Stimulated activated CD4-positive, alpha-beta T cell treated with anti-CD3 and anti-CD28 coated beads, Interleukin-1b, Interleukin-23, amount 100 ng/mL, for 24 hours (primary cell): ENCODE measurements around the gene AK1.

Experiments used
- DNase-seq, 4 experiments: peaks; one replicate each; pipeline ENCODE4 v3.0.0-alpha.2; 2020; ENCODE audit warnings: low read depth in 4 of 4, low spot score in 1 of 4

AK1 gene, protein sequence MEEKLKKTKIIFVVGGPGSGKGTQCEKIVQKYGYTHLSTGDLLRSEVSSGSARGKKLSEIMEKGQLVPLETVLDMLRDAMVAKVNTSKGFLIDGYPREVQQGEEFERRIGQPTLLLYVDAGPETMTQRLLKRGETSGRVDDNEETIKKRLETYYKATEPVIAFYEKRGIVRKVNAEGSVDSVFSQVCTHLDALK

DNA sequence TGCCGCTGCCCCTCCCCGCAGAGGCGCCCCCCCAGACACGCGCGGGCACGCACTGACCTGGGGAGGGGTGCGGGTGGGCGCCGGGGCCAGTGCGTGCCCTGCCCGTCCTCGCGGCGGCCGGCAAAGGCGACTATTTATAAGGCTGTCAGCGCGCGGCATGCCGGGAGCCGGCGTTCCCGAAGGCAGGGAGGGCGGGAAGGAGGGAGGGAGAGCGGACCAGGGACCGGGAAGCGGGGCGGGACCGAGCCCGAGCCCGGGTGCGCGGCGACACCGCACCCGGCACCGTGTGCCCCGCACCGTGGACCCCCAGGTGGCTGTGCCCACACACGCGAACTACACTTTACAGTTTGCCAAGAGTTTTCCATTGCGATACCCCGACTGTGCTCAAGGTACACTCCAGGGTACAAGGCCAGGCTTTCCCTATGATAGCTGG, at the start of gene AK1:
AK1 (minus strand) TSS at position 110 of the 433 bp plus-strand sequence. CDS start 3,058 bp downstream, outside the sequence.
- DNase-seq: no peak

DNA sequence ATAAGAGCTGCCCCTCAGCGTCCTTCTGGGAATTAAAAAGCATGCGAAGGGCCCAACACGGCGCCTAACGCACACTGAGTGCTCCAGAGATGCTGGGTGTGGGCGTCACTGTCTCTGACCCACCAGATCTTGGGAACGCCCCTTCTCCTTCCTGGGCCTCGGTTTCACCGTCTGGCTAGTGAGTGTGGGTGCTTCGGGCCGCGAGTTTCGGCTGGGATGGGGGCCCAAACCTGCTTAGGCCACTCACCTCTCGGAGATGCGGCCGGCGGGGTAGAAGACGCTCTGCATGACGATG, 49.4 kb upstream of the AK1 start:
- no peak for DNase-seq

DNA sequence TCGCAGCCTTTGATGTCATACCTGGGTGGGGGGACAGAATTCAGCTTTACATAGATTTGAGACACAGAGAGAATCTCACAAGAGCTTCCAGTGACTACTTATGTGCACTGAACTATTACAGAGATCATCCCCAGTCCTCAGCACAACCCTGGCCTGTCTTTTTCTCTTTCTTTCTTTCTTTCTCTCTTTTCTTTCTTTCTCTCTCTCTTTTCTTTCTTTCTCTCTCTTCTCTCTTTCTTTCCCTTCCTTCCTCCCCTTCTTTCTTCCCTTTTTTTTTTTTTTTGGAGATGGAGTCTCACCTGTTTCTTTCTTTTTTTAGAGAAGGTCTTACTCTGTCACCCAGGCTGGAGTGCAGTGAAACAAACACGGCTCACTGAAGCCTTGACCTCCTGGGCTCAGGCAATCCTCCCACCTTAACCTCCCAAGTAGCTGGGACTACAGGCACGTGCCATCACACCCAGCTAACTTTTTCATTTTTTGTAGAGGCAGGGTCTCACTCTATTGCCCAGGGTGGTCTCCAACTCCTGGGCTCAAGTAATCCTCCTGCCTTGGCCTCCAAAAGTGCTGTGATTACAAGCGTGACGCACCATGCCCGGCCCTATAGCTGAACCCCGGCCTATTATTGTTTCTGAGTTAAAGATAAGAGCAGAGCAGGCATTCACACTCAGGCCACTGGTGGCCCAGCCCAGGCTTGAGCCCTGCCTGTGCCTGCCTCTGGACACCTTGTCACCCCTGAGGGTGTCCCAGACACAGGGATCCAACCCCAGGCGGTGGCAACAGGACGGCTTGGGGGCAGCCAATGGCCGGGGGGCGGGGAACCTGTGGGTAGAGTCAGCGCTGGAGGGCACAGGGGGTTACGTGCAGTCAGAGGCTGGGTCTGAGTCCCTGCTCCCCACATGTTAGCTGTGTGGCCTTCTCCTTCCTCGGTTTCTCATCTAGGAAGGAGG, 48.8 kb upstream of the AK1 start:
- DNase-seq: no peak

DNA sequence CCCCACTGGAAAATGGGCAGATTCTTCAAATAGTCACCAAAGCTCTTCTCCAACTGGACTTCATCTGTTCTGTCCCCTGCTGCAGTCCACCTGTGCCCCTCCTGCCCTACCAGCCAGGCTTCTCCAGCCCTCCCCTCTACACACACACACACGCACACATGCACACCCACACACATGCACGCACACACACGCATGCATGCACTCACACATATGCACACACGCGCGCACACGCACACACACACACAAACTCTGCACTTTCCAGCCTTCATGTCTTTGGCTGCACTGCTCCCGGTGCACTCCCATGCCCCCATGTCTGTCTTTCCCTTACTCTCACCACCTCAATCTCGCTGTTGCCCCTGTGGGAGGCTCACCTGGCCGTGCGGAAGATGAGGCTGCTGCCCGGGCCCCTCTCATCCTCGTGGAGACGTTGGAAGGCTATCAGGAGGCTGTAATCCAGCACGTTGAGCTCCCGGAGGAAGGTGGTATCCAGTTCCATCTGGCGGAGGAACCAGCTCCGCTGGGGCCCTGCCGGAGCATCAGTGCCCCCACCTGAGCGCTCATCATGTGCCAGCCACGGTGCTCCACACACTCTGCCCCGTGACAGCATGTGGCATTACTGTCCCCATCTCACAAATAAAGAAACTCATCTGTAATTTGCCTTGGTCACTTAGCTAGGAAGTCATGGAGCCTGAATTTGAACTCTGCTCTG, 47.4 kb upstream of the AK1 start:
- no peak for DNase-seq

DNA sequence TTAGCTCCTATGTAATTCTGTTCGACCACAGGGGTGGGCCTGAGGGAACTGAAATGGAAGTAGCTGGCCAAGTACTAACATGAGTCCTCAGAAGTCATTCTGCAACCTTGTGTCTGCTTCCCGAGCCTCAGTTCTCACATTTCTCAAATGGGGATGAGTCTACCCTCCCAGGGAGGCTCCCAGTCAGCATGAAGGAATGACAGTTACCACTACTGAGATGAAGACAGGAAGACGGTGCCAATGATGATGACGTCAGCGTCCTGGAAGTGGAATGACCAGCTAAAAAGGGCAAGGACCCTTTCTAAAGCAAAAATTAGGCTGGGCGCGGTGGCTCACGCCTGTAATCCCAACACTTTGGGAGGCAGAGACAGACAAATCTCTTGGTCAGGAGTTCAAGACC, 46.3 kb upstream of the AK1 start:
- no peak for DNase-seq

DNA sequence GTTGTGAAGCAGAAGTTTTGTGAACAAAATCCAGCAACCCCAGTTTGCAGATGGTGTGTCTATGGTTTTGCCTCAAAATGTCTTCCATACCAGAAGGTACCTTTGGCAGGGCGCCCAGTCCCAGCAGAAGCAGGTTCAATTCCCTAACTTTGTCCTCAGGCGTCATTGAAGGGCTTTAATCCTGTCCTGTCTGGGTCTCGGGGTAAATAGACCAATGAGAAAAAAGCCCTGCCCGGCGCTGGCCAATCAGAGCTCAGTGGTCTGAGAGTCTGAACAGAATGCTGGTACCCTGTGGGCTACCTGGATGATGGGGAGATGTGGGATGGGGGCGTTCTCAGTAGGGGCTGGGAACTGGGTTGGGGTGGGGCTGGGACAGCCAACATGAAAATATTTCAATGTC, 45.6 kb upstream of the AK1 start:
- DNase-seq: no peak

DNA sequence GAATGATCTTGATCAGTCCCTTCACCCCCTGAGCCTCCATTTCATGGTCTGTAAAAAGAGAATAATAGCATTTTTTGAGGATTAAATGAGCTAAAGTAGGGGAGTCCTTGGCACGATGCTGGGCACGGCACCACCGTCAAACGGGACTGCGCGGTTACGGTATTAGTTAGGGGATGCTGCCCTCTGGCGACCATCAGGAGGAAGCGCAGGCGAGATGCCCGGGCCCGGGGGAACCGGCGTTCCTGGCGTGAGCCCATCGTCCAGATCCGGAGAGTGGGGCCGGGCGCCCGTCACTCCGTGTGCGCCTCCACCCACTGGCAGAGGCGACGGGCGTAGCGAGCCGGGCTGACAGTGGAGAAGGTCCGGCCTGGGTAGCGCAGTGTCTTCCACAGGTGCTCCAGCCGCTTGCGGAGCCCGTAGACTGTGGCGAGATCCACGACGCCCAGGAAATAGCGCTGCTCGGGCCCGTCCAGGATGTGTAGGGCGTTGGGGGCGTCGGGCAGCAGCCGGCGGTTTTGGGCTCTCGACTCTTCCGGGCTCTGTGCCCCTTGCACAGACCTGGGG, 44.2 kb upstream of the AK1 start:
- DNase-seq: peak in 3 of 4 experiments; percentile 60 to 74 (median 70)

DNA sequence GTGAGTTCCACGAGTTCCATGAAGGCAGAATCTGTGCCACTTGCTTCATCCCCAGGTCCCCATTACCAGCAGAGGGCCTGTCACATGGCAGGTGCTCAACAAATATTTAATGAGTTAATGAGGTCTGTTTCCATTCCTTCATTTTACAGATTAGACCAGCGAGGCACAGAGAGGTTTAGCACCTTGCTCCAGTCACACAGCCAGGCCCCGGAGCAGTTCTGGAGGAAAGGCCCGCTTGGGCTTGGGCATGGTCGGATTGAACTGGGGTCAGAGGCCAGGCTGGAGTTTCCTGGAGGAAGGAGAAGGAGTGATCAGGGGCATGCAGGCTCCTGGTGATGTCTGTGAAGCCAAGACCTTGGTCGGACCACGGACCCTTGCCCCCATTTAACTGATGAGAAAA, 43.3 kb upstream of the AK1 start:
- no peak for DNase-seq

DNA sequence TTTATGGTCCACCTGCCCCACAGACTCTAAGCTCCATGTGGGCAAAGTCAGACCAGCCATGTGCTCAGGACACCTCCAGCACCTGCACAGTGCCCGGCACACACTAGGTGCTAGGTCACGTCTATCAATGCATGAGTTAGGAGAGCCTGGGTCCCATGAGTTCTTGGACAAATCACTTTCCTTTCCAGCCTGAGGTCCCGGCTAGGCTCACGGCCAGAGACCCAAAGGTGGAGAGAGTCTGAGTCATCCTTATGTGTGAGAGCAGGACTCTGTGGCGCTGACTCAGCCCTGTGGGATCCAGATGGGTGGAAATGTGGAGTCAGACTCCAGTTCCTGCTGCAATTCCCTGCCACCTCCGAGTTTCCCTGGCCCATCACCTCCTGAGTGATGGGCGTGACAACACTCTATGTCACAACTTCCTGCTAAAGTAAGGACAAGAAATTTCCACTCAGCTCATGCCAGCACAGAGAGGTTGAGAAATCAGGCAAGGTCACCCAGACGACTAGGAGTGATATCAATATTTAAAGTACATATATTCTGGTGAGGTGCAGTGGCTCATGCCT, 41.9 kb upstream of the AK1 start:
- no peak for DNase-seq

DNA sequence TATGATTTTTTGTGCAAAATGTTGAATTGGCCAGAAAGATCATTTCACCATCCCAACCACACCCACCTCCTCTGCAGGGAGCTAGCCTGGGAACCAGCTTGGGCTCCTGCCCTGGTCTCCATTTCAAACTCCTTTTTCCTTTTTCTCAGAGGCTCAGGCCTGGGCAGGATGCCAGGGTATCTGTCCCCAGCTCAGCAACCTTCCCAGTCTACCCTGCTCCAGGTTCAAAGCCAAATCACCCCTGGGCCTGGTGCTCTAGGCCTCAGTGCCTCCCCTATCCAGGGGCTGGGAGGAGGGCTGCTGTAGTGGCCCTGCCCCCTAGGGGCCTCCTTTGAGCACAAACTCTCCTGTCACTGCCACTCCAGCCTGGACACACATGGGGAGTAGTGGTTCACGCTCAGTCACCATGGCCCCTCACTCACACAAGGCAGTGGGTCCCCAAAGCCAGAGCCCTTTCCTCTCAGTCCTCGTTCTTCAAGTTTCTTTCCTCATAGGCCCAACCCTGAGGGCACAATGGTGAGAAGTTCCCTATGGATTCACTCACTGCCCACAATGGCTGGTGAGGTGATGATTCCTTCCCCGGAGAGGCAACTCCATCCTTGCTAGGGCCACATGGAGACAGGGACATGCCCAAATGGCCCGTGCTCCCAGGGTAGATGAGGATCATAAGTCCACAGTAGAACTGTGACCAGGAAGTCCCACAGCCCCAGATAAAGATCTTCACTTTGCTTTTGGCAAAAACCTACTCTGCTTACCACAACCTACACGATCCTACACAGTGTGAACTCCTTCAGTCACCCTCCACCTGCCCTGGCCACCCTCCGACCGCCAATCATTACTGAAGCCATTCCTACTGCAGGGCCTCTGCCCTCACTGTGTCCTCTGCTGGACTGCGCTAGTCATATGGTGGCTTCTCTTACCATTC, 41.0 kb upstream of the AK1 start:
- DNase-seq: no peak

DNA sequence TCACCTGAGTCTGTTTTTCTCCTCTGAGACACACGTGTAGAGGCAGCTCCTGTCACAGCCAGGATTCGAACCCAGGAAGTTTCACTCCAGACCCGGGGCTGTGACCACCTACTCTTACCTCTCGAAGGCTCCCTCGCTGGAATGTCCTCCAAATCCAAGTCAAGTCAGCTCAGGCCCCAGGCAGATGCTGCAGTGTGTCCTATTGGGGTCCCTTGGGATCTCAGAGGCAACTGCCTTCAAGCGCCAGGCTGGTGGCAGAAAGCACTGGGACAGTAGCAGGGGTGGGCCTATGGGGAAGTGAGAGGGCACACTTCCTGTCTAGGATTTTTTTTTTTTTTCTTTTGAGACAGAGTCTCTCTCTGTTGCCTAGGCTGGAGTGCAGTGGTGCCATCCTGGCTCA, 40.1 kb upstream of the AK1 start:
- no peak for DNase-seq

DNA sequence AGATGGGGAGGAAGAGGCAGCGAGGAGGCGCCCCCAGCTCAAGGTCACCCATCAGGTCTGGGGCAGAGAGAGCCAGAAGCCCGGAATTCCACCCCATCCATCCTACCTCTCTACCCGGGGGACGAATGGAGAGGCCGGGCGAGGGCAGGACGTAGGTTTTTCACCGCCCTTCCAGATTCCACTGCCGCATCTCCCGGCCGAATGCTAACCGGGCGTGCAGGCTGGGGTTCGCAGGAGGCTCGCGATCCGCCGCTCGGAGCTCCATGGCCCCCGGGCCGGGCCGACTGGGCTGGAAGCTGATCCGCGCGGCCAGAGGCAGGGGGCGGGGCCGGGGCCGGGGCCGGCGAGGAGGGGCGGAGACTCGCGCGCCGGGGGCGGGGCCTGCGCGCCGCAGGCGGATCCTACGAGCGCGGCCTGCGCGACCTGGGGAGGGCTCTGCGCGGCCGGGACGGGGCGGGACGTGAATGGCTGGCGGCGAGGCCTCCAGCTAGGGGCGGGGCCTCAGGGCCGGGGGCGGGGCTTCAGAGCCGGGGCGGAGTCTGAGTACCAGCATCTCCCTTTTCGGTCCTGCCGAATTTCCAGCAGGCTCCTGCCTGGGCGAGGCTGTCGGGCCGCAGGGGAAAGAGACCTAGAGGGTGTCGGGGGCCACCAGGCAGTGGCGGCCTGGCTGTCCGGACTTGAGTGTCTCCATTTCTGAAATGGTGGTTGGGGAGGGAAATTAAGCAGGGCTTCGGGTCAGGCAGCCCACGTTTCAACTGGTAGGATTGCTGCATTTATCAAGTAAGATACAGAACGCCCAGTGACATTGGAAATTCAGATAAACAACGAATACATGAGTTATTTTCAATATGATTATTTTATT, 39.5 kb upstream of the AK1 start, which contains the start of gene ST6GALNAC4:
ST6GALNAC4 (minus strand) TSS at position 322 of the 862 bp plus-strand sequence. CDS start 622 bp downstream, outside the sequence.
- DNase-seq: peak; percentile 86 to 98 (median 94)

DNA sequence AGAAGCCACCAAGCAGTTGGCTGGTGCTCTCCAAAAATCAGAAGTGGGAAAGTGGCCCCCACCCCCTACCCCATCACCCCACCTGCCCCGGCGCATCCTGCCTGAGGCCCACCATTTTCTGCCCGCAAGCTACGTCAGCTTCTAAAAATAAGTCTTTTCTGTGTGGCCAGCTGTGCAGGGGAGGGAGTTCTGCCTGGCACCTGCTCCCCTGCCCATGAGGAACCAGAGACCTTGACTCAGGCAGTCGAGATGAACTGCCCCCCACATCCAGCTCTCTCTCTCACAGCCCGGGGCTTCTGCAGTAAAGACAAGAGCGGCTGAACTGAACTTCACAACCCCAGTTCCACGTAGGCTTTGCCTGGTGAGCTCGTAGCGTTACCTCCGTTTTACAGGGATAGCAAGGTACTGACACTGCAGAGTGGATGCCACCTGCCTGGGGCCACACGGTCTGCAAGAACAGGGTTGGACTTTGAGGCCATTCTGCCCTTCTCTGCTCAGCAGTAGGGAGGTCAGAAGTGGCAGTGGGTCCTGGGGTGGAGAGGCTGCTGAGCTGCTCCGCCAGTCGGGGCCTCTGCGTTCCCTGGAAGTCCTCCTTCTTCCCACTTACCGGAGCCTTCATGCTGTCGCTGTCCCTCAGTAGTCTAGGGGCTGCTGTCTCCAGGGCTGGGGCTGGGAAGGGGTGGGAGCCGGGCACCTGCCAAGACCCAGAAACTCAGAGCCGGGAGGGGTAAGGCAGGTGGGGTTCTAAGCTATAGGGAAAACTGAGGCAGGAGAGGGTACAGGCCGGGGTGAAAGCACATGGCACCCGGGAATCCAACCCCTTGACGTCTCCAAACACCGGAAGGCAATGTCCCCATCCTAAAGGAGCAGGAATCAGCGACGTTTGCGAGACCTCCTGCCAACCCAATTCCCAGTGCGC, 38.6 kb upstream of the AK1 start:
- DNase-seq: no peak

DNA sequence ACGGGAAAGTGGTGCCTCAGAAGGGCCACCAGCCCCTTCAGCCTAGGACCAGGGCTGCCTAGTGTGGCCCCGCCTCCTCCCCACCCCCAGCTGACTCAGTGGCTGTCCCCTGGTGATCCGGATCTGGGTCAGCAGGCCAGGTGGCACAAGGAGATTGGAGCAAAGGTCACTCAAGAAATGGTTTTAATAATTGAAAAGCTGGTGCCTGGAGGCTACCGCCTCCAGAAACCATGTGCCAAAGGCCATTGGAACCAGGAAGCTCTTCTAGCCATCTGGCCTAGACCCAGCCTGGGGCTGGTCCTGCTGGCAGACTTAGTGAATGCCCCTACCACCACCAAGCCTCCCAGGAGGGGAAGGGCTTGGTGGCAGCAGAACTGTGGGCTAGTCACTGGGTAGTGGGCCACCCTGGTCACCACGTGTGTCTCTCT, 37.9 kb upstream of the AK1 start:
- DNase-seq: no peak

DNA sequence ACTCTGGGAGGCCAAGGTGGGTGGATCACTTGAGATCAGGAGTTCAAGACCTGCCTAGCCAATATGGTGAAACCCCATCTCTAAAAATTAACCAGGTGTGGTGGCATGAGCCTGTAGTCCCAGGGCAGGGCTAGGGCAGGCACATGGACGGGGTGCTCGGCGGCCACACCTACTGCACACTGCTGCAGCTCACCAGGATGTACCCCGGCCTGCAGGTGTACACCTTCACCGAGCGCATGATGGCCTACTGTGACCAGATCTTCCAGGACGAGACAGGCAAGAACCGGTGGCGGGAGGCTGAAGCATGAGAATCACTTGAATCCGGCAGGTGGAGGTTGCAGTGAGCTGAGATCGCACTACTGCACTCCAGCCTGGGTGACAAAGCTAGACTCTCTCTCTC, 36.2 kb upstream of the AK1 start:
- DNase-seq: no peak

DNA sequence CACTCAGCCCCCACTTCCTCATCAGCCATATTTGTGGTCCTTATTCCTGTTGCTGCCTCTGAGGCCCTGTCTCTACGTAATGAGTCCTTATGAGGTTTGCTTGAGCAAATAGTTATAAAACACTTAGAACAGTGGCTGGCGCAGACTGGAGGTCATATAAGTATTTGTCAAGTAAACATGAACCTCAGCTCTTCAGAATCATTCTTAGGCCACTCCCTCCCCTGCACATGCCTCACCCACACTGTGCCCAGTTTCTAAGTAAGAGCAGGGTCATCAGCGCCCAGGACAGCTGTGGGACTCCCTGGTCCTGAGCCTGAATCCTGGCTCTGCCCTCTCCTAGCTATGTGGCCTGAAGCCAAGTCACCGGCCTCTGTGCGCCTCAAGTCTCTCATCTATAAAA, 35.4 kb upstream of the AK1 start:
- DNase-seq: no peak

DNA sequence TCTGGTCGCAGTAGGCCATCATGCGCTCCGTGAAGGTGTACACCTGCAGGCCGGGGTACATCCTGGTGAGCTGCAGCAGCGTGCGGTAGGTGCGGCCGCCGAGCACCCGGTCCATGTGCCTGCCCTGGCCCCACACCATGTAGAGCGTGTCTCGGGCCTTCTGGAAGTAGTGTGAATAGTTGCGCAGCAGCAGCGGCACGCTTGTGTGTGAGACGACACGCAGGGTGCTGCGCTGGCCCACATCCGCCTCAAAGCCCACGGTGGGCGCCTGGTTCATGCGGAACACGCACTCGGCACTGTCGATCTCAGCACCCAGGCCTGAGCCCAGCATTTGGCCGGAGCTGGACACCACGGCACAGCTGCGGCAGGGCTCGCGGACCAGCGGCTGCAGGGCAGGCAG, 34.8 kb upstream of the AK1 start:
- DNase-seq: no peak

DNA sequence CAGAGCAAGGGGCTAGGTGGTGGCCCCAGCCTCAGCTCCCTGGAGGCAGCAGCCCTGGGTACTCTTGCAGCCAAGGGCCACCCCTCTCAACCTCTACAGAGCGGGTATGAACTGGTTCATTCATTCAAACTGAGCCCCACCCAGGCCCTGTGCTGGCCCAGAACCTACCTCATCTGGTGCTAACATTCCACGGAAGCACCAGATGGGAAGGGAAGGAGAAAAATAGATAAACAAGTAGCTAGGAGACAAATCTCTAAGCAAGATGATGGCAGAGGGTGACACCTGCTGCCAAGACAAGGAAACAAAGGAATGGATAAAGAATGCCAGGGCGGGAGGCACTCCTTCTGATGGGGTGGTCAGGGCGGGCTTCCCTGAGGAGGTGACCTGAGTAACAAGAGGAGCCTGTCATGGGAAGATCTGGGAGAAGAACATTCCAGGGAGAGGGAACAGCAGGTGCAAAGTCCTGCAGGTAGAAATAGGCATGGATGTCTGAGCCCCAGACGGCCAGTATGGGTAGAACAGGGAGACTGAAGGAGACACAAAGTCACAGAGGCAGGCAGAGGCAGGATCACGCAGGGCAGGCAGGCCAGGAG, 33.2 kb upstream of the AK1 start:
- DNase-seq: no peak
